ENCODE measurements around the gene ZNF169.
"Not testable (repeated sequence)": the region's sequence is repeated elsewhere in the genome, so short reads cannot be mapped to it uniquely, and the experiment has no call there.

Gene ZNF169

DNA sequence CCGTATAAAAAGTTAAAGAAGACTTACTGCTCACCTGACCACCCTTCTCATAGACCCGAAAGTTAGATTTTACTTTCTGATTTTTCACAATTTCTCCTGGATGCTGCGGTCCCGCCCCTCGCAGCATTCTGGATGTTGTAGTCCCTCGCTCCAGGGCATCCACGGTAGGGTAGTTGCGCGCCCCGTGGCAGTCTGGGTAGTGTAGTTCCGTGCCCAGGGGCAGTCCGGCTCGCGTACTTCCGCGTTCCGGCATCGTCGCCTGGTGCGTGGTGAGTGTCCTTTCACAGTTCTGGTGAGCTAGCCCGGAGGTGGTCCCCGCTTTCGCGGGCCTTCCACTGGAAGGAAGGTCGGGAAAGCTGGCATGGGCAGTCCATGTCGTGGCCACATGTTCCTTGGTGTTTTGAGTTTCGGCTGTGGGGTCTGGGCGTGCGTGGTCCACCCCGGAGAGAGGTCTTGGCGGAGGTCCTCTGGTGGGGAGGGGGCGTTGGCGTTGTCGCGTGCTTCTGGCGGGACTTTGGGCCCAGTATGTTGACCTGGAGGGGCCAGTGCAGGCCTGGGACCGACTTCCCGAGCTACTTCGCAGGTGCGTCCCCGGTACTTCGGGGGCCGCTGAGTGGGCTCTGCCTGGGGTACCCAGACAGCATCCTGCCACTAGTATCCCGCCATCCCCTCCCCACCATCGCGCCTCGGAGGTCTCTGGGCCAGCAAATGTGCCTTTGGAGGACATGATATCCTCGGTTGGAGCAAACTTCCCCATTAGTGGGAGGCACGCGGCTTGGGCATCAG is at the start of gene ZNF169:
Gene ZNF169, plus strand, starts transcription at position 222 of the 786 bp plus-strand sequence. CDS start 19,515 bp downstream, outside the sequence.
- peak; percentile 85 for DNase-seq

DNA sequence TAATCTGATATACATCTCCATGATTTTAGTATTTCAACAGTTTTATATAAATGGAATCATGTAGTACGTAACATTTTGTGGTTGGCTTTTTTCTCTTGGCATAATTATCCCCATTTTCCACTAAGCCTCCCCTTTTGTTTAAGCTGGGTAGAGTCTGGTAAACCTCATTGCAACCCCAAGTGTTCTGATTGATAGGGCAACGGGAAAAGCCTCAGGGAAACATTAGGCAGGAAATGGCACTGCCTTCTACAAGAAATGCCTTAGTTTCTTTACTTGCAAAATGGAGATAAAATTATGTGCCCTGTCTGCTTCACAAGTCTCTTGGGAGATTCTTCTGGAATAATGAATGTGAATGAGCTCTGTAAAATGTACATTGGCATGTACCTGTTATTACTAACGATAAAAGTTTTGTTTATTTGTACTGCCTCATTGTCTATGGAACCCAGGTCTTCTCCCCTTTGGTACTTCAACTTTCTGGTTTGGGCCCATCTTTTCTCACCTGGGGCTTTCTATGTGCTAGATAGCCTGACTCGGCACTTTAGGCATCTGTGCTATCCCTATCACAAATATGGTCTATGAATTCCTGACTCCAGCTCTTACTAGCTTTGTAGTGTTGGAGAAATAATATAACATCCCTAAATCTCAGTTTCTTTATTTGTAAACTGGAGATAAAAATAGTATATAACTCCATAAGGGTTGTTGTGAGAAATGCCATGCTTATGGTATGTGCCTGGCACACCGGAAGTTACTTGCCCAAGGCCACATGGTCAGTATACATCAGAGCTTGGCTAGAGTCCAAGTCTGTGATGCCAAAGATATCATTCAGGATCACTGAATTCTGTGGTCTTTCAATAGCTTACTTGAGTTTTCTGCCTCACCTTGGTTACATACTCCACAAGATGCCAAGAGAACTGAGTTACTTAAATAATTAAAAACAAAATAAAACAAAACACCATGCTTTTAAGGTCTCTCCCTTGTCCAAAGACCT is 48.2 kb upstream of the ZNF169 start:
- no peak for DNase-seq

DNA sequence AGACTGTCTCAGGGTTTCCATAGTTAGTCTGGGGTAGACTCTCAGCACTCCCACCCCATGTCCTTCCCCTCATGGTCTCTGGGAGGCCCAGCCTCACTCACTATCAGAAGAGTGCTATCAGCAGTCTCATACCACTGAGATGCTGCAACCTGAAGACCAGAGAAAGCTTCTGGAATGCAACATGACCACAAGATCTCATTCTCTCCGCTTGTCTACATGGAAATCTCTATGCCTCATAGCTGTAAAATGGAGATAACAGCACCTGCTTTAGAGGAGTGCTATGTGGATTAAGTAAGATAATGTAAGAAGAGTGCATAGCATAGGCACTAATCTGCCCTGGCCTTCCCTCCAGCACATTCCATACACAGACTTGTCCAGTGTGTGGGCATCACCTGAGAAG is 47.0 kb upstream of the ZNF169 start:
- DNase-seq, result no peak

DNA sequence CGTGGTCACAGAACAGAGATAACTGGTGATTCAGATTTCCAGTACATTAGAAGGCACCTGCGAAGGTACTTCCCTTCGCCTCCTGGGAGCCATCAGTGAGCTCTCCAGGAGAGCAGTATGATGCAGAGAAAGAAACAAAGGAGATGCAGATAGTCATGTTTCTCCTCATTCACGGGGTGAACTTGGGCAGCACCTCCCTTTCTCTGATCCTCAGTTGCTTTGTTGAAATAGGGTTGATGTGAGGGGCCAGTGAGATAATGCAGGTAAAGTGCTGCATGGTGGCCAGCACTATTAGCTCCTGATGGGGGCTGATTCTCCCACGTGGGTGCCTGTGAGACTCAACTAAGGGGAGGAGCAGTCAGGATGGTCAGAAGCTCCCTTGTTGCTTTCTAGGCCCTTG is 46.6 kb upstream of the ZNF169 start:
- DNase-seq, result no peak

DNA sequence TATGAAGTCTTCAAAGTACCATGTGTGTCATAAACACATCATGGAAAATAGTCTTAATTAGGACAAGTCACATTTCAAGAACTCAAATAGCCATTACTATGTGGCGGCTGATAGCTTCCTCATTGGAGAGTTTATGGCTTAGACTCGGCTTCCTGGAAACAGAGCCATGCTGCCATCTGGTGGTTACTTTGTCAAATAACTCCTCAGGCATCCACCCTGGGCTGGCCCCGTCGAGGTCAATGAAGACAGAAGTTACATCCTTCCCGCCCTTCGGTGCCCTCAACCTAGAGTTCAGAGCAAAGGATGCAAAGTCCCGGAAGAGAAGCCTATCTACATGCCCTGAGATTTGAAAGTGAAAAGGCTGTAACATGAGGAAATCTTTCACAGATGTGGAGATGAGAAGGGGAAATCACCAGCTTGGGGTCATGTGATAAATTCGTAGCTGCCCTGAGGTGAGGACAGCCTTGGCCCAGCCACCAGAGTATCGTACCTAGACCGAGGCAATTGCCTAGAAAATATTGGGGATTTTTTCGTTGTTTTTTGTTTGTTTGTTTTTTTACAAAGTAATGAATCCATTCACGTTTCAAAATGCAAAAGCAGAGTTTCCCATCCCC is 45.5 kb upstream of the ZNF169 start:
- DNase-seq, result peak; percentile 59

- no peak for DNase-seq
Observed at GRCh38 chr9:94222870-94223269, 36.2 kb upstream of the ZNF169 start.

DNA sequence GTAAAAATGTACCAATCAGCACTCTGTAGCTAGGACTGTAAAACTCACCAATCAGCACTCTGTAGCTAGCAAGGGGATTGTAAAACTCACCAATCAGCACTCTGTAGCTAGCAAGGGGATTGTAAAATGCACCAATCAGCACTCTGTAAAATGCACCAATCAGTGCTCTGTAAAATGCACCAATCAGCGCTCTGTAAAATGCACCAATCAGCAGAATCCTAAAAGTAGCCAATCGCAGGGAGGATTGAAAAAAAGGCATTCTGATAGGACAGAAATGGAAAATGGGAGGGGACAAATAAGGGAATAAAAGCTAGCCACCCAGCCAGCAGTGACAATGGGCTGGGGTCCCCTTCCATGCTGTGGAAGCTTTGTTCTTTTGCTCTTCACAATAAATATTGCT is 33.7 kb upstream of the ZNF169 start:
- DNase-seq, result not testable (repeated sequence)

DNA sequence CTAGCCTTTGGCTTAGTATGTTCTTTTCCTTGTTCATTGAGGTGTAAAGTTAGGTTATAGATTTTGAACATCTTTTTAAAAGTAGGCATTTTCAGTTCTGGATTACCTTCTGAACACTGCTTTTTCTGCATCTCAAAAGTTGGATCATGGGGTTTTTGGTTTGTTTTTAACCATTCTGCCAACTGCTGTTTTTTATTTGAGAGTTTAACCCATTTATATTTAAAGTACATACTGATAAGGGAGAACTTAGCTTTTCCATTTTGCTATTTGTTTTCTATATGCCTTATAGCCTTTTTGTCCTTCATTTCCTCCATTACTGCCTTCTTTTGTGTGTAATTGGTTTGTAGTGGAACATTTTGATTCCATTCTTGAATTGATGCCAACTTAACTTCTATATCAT is 30.5 kb upstream of the ZNF169 start:
- no peak for DNase-seq

- DNase-seq, result no peak
Observed at GRCh38 chr9:94232428-94232827, 26.7 kb upstream of the ZNF169 start.

- not testable (repeated sequence) for DNase-seq
Observed at GRCh38 chr9:94241098-94241497, 18.0 kb upstream of the ZNF169 start.

DNA sequence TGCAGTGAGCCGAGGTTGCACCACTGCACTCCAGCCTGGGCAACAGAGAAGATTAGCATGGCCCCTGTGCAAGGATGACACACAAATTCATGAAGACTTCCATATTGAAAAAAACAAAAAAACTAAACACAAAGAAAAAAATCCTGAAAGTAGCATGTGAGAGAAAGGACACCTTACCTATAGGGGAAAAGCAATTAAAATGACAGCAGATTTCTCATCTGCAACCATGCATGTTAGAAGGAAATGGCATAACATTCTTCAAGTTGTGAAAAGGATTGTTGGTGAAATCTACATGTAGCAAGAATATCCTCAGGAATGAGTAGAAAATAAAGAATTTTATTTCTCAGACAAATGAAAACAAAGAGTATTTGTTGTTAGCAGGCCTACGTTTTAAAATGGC is 13.4 kb upstream of the ZNF169 start:
- no peak for DNase-seq

GRCh38 chr9:94250456-94250855 is 8.6 kb upstream of the ZNF169 start:
- DNase-seq, result no peak

DNA sequence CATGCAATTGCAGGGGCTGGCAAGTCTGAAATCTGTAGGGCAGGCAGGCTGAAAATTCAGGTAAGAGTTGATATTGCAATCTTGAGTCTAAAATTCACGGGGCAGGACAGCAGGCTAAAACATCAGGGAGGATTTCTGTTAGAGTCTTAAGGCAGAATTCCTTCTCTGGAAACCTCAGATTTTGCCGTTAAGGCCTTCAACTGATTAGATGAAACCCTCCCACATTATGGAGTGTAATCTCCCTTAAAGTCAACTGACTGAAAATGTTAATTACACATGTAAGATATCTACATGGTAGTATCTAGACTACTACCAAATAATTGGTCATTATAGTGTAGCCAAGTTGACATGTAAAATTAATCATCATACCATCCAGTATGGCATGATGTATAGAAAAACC is 3.1 kb upstream of the ZNF169 start:
- no peak for DNase-seq

- DNase-seq, result not testable (repeated sequence)
Observed at GRCh38 chr9:94265626-94266402, 6.7 kb downstream of the ZNF169 start.

DNA sequence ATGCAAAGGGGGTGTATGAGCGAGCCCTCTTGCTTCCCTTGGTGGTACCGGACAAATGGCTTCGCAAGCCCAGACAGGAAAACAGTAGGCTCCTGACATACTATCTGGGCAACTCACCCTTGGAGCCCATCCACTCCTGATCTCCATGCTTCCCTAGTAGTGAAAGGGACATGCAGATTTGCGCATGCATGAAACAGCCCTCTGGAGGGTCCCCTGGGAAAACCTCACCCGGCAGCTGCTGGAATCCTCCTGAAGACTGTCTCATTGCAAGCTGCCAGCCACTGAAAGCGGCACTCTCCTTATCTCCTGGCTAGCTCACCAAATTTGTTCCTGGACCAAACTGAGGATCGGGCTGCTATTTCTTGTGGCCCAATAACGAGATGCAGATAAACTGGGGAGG is 10.2 kb downstream of the ZNF169 start:
- no peak for DNase-seq

- no peak for DNase-seq
Observed at GRCh38 chr9:94270009-94270408, 10.9 kb downstream of the ZNF169 start.

GRCh38 chr9:94277029-94277428 is 17.9 kb downstream of the ZNF169 start:
- DNase-seq, result not testable (repeated sequence)

- no peak for DNase-seq
Observed at GRCh38 chr9:94277885-94278536, 18.9 kb downstream of the ZNF169 start.

- DNase-seq, result no peak
Observed at GRCh38 chr9:94280409-94280989, 21.4 kb downstream of the ZNF169 start.

- no peak for DNase-seq
Observed at GRCh38 chr9:94281101-94281500, 22.0 kb downstream of the ZNF169 start.

- DNase-seq, result no peak
Observed at GRCh38 chr9:94286116-94286515, 27.0 kb downstream of the ZNF169 start.
